Fibroblast of lung (primary cell): ENCODE measurements around the gene PTPMT1.

Experiments used
- CTCF ChIP-seq, 2 donors: IDR thresholded peaks in 1 of 2; conservative IDR thresholded peaks in 1 of 2; 1 replicate in 1 of 2; 2 replicates in 1 of 2; pipeline ENCODE4 v1.5.1; 2011 to 2012; ENCODE audit warnings: low read length in 2 of 2, control low read depth in 1 of 2, inconsistent platforms in 1 of 2, low read depth in 1 of 2, mild to moderate bottlenecking in 1 of 2
- EZH2 ChIP-seq: IDR thresholded peaks from 2 replicates; pipeline ENCODE4 v1.5.1; 2012; ENCODE audit warnings: low read length, control low read depth, mild to moderate bottlenecking; ENCODE audit errors: missing control alignments

GRCh38 chr11:47593934-47594855, 28.8 kb downstream of the PTPMT1 start, which contains the start of gene C1QTNF4:
- TF ChIP-seq CTCF (conservative IDR thresholded peaks at IDR 0.05 in 1 of 2, IDR thresholded peaks at IDR 0.05 in 1 of 2; ENCODE audit: low read depth in 1 of 2, low read length in 2 of 2) (no peak), EZH2 (peak; percentile 57)
